HG03045 (cell line): ENCODE results near the gene TRIM56.
"Not testable (repeated sequence)": the region's sequence is repeated elsewhere in the genome, so short reads cannot be mapped to it uniquely, and the experiment has no call there.

Experiments used
- ATAC-seq: cut with Tn5 transposase; IDR thresholded peaks from one replicate; pipeline ENCODE4 v1.9.1; 2021; ENCODE audit warnings: mild to moderate bottlenecking, moderate library complexity; ENCODE audit not compliant: unreplicated experiment

TRIM56 gene

GRCh38 chr7:101109368-101109767 is 24.1 kb downstream of the TRIM56 start:
- ATAC-seq, result no peak

DNA sequence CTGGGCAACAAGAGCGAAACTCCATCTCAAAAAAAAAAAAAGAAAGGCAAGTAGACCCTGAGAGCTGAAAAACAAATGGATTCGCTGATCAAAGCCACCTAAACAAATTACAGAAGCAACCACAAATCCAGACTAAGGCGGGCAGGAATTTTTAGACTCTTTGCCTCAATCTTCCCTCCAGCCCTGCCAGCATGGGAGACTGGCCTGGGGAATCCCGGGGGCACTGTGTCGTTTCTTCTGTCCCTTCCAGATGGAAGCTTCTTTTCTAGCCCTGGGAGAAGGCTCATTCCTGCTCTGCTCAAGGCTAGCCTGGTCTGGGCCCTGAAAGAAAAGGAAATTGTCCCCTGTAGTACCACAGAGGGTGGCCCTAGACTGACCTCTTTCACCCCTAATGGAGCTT is 26.0 kb downstream of the TRIM56 start:
- no peak for ATAC-seq

GRCh38 chr7:101112233-101112632 is 27.0 kb downstream of the TRIM56 start:
- ATAC-seq, result no peak

- not testable (repeated sequence) for ATAC-seq
Observed at GRCh38 chr7:101113140-101113539, 27.9 kb downstream of the TRIM56 start.

GRCh38 chr7:101113836-101114235 is 28.6 kb downstream of the TRIM56 start:
- no peak for ATAC-seq

- ATAC-seq, result no peak
Observed at GRCh38 chr7:101114492-101114891, 29.2 kb downstream of the TRIM56 start.

DNA sequence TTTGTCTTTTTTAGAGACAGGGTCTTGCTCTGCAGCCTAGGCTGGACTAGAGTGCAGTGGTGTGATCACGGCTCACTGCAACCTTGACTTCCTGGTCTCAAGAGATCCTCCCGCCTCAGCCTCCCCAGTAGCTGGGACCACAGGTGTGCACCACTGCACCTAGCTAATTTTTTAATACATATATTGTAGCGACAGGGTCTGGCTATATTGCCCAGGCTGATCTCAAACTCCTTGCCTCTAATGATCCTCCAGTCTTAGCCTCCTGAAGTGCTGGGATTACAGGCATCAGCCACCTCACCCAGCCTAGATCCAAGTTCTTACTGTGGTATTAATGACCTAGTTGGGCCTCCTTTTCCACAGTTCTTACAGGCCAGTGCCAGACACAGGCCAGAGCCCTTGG is 29.9 kb downstream of the TRIM56 start:
- no peak for ATAC-seq

GRCh38 chr7:101116898-101117297 is 31.6 kb downstream of the TRIM56 start:
- no peak for ATAC-seq

- ATAC-seq, result no peak
Observed at GRCh38 chr7:101118856-101119255, 33.6 kb downstream of the TRIM56 start.

DNA sequence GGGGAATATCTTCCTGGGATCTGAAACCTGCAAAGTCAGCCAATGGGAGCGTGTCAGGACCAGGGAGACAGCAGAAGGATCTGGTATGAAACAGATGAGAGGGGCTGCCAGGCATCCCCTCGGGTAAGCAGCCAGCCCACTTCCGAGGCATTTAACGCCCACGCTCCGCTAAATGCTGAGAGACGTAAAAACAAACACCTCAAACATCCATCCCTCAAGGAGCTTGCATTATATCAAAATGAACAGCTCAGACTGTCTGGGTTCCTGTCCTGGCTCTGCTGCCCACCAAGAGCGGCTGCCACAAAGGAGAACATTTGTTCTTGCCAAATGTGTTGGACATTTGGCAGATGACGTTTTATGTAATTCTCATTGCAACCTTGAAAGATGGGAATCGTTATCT is 34.6 kb downstream of the TRIM56 start:
- no peak for ATAC-seq

DNA sequence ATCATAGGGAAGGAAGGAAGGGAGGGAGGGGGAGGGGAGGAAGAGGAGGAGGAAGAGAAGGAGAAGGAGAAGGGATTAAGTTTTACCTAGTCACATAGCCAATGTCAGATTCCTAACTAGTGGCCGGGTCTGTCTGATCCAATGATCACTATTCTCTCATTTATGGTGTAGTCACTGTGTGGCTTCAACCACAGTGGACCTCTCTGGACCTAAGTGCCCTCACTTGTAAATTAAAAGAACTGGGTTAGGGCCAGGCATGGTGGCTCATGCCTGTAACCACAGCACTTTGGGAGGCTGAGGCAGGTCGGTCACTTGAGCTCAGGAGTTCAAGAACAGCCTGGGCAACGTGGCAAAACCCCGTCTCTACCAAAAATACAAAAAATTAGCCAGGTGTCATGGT is 35.0 kb downstream of the TRIM56 start:
- ATAC-seq, result no peak

GRCh38 chr7:101121631-101121990 is 36.3 kb downstream of the TRIM56 start:
- not testable (repeated sequence) for ATAC-seq

GRCh38 chr7:101121991-101122932 is 37.0 kb downstream of the TRIM56 start:
- ATAC-seq, result no peak

- ATAC-seq, result no peak
Observed at GRCh38 chr7:101122933-101123702, 37.8 kb downstream of the TRIM56 start.

GRCh38 chr7:101123703-101124068 is 38.4 kb downstream of the TRIM56 start:
- ATAC-seq, result no peak

DNA sequence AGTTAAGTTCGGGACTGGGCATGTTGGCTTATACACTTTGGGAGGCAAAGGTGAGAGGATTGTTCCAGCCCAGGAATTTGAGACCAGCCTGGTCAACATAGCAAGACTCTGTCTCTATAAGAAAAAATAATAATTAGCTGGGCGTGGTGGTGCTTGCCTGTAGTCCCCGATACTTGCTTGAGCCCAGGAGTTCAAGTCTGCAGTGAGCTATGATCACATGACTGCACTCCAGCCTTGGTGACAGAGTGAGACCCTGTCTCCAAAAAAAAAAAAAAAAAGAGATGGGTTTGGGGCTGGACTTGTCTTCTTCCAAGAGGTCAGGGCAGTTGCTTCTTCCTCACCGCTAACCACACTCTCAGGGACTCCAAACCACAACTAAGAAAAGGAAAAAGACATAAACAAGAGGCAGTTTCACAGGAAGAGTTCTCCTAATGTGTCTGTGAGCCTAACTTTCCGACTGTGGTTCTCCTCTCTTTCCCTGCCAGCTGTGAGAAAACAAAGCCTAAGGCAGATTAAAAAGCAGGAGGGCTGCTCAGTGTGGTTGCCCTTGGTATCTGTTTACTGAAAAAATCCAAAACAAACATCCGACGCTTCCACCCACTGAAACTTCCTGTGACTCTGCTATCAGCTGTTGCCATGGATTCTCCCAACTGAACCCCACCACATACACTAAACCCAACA is 39.2 kb downstream of the TRIM56 start:
- no peak for ATAC-seq

GRCh38 chr7:101125989-101126650 is 40.8 kb downstream of the TRIM56 start:
- no peak for ATAC-seq

DNA sequence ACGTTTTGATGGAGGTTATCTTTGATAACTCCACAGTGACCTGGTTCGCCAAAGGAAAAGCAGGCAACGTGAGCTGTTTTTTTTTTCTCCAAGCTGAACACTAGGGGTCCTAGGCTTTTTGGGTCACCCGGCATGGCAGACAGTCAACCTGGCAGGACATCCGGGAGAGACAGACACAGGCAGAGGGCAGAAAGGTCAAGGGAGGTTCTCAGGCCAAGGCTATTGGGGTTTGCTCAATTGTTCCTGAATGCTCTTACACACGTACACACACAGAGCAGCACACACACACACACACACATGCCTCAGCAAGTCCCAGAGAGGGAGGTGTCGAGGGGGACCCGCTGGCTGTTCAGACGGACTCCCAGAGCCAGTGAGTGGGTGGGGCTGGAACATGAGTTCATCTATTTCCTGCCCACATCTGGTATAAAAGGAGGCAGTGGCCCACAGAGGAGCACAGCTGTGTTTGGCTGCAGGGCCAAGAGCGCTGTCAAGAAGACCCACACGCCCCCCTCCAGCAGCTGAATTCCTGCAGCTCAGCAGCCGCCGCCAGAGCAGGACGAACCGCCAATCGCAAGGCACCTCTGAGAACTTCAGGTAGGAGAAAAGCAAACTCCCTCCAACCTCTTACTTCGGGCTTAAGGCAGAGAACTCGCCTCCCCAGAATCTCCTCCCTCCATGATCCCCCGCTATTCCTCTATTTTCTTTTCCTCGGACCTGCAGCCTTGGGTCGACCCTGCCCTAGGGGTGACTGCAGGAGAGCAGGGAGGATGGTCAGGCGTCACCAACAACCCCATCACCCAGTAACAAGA is 41.6 kb downstream of the TRIM56 start, which contains the start of gene SERPINE1:
Gene SERPINE1 (plus strand): TSS at position 454 of the 809 bp plus-strand sequence. CDS start 1,290 bp downstream, outside the sequence.
- no peak for ATAC-seq

- ATAC-seq, result no peak
Observed at GRCh38 chr7:101127460-101128039, 42.3 kb downstream of the TRIM56 start.
